HG03108 (cell line): ENCODE results near the gene R3HDM4.
"Not testable (repeated sequence)": the region's sequence is repeated elsewhere in the genome, so short reads cannot be mapped to it uniquely, and the experiment has no call there.

Experiments
- ATAC-seq: cut with Tn5 transposase; IDR thresholded peaks from one replicate; pipeline ENCODE4 v1.9.1; 2021; ENCODE audit warnings: moderate library complexity; ENCODE audit not compliant: unreplicated experiment

The R3HDM4 gene

DNA sequence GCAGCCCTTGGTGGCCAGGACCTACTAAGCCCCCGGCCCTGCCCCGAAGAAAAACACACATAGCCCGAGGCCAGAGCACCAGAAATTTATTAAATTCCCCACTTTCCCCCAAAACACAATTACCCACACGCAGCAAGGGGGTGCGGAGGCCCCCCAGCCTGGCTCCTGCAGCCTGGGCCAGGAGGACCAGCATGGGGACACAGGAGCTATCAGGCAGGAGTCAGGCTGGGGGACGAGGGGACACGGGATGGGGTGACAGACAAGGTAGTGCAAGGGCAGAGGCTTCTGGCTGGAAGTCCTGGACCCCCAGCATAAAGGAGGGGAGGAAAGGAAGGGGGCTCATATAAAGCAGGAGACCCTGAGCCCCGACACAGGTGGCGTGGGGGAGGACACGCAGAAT lies 16.6 kb downstream of the R3HDM4 start:
- ATAC-seq, result no peak

DNA sequence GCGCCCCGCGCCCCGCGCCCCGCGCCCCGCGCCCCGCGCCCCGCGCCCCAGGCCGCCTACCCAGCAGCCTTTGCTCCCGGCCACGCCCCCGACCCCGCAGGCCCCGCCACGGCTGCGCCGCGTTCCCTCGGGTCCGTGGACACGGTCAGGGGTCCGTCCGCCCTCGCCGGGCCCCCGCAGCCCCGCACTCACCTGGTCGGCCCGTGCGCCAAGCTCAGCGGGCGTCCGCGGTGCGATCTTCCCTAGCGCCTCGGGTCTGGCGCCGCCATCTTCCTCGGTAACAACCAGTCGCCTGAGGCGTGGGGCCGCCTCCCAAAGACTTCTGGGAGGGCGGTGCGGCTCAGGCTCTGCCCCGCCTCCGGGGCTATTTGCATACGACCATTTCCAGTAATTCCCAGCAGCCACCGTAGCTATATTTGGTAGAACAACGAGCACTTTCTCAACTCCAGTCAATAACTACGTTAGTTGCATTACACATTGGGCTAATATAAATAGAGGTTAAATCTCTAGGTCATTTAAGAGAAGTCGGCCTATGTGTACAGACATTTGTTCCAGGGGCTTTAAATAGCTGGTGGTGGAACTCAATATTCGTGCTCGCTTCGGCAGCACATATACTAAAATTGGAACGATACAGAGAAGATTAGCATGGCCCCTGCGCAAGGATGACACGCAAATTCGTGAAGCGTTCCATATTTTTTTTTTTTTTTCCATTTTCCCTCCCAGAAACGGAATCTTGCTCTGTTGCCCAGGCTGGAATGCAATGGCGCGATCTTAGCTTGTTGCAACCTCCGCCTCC lies 19.9 kb downstream of the R3HDM4 start, which contains the start of the genes MED16 and RNU6-9:
TSS of gene MED16 (minus strand) at position 294 of the 796 bp plus-strand sequence. CDS start 2,056 bp downstream, outside the sequence.
TSS of gene RNU6-9 (plus strand) at position 591 of the 796 bp plus-strand sequence.
- peak; percentile 78 for ATAC-seq

DNA sequence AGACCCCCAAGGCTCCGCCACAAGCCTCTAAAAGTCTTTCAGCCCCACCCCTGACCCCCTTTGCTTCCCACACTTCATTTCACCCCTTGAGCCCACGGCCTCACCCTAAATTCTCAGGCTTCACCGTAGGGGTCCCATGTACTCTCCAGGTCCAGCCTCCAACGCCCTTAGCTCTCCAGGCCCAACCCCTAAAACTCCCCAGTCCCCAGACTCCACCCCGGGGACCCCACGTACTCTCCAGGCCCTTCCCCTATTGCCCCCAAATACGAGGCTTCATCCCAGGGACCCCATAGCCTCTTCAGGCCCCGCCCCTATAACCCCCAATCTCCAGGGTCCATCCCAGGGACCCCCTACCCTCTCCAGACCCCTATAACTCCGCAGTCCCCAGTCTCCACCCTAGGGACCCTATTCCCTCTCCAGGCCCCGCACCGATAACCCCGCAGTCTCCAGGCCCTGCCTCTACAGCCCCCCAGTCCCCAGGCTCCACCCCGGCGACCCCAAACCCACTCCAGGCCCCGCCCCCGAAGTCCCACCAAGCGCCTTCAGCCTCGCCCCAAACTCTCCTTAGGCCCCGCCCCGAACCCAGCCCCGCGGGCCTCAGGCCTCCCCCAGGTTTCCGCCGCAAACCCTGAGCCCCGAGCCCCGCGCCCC lies 20.7 kb downstream of the R3HDM4 start:
- no peak for ATAC-seq

DNA sequence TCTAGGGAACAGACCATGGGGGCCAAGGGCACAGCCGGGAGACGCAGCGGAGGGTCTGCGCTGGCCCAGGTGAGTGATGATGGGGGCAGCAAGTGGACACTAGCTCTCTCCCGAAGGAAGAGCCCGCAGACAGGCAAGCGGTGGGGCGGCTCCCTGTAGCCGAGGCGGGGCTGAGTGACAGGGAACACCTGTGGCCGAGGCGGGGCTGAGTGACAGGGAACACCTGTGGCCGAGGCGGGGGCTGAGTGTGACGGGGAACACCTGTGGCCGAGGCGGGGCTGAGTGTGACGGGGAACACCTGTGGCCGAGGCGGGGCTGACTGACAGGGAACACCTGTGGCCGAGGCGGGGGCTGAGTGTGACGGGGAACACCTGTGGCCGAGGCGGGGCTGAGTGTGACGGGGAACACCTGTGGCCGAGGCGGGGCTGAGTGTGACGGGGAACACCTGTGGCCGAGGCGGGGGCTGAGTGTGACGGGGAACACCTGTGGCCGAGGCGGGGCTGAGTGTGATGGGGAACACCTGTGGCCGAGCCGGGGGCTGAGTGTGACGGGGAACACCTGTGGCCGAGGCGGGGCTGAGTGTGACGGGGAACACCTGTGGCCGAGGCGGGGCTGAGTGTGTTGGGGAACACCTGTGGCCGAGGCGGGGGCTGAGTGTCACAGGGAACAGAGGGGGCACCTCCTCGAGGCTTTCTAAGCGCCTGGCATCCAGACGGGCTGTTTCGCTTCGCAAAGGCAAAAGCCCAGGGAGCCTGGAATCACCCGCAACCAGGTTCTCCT lies 21.4 kb downstream of the R3HDM4 start:
- ATAC-seq, result not testable (repeated sequence)

- no peak for ATAC-seq
These were observed 22.2 kb downstream of the R3HDM4 start for GRCh38 chr19:890831-891230.

DNA sequence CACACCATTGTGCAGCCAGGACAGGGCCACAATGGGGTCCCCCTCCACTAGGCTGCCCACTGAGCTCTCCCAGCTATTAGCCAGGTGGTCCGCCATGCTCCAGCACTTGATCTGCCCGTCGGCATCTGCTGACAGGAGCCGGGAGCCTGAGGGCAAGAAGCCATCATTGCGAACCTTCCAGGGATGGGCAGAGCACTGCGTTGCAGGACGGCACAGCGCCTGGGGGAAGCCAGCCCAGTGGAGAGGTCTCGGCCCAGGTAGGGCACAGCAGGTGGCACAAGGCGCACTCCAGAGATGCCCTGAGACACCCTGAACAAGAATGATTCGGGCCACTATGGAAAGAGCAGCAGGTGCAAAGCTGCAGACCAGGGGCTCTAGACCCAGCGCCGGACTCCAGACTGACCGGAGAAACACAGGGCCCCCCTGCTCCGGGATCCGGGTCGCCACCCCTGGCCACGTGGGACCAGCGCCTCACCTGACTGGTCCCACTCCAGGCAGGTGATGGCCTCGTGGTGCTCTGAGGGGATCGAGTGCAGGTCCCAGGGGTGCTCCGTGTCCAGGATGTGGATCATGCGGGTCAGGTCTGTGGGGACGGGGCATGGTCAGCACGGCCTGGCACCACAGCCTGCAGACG lies 23.2 kb downstream of the R3HDM4 start:
- no peak for ATAC-seq

GRCh38 chr19:888581-889385 lies 24.2 kb downstream of the R3HDM4 start:
- ATAC-seq, result no peak

DNA sequence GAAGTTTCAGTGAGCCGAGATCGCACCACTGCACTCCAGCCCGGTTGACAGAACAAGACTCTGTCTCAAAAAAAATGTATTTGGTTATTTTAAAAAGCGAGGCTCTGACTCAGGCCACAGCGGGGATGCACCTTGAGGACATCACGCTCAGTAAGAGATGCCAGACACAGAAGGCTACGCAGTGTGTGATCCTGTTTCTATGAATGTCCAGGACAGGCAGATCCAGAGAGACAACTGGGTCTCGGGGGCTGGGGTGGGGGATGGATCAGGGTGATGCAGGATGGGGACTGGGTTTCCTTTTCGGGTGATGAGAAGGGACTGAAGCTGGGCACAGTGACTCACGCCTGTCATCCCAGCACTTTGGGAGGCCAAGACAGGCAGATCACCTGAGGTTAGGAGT lies 25.4 kb downstream of the R3HDM4 start:
- ATAC-seq, result no peak

DNA sequence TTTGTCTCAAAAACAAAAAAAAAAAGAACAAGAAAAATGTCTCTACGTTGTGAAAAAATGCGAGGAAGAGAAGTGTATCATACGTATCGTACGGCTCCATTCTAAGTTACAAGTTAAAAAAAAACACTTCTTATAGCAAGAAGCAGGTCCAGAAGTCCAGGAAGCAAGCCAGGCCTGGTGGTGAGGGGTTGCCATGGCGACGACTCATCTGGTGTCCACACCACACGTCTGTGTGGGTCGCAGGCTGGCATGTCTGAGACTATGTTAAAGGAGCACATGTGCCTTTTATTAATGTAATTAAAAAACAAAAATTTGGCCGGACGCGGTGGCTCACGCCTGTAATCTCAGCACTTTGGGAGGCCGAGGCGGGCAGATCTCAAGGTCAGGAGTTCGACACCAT lies 25.9 kb downstream of the R3HDM4 start:
- ATAC-seq, result no peak

DNA sequence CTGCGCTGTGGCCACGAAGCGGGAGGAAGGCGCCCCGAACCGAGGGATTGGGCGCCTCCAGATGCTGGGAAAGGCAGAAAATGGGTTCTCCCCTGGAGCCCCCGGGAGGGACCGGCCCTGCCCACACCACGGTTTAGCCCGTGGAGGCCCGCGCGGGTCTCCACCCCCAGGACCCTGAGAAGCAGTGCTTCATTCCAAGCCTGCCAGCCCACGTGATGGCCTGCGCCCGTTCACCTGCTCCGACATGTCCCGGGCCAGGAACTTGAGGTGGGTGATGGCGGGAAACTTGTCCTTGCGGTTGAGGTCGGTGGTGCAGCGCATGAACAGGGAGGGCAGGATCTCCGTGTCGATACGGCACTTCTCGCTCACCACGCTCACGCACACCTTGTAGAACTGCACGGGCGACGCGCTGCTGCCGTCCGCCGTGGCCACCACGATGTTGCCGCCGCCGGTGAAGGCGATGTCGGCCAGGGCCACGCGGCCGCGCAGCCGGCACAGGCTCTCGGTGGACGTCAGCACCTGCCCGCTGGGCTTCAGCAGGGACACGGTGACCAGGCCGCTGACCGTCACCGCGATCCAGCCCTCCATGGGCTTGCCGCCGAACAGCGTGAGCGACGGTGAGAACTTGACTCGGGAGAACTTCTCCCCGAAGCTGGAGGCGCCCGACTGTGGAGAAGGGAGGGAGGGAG lies 27.3 kb downstream of the R3HDM4 start:
- no peak for ATAC-seq

DNA sequence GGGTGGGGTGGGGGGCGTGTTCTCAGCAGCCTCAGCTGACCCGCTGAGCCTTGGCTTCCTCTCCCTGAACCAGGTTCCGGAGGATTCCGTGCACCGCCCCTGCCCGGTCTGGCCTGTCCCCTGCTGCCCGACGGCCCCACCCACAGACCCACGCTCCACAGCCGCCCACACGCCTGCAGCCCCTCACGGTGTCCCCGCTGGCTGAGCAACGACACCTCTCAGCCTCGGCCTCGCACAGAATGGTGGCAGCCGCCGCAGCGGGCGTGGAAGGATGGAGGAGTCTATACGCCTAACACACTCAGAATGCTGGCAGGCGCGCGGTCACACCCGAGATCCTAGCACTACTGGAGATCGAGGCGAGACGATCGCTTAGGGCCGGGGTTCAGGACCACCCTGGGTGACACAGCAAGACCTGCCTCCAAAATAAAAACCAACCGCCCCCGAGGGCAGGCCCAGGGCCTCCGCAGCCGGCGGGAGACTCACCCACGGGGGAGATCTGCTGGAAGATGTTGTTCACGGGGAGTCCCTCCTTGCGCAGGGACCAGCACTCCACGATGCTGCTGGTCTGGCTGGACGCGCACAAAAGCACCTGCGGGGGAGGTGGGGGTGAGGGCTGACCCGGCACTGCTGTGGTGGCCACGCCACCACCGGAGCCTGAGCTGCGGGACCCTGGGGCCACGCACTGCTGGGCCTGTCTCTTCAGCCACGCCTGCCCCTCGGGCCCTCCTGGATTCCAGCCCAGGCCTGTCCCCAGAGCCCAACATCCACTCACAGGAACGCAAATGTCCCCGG lies 28.4 kb downstream of the R3HDM4 start:
- ATAC-seq, result no peak

DNA sequence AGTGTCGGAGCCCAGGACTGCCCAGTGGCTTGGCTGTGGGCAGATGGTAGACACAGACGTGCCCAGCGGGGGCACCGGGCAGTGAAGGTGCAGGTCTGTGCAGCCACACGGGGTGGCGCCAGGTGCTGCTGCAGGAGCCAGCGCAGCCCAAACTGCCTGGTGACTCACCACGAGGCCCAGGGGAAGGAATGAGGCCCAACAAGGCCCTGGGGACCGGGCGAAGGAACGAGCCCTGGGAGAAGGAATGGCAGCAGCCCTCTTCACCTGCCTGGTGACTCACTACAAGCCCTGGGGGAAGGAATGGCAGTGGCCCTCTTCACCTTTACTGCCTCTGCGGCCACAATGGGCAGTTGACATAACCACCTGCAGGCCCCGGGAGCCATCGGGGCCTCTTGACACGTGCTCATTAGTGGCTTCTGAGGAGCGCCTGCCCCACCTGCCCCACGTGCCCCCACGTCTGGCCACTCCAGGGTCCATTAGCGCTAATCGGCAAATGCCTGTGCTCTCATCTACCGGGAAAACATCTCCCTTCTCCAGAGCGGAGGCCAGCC lies 29.3 kb downstream of the R3HDM4 start:
- ATAC-seq, result no peak

- ATAC-seq, result no peak
These were observed 30.0 kb downstream of the R3HDM4 start for GRCh38 chr19:882871-883497.

DNA sequence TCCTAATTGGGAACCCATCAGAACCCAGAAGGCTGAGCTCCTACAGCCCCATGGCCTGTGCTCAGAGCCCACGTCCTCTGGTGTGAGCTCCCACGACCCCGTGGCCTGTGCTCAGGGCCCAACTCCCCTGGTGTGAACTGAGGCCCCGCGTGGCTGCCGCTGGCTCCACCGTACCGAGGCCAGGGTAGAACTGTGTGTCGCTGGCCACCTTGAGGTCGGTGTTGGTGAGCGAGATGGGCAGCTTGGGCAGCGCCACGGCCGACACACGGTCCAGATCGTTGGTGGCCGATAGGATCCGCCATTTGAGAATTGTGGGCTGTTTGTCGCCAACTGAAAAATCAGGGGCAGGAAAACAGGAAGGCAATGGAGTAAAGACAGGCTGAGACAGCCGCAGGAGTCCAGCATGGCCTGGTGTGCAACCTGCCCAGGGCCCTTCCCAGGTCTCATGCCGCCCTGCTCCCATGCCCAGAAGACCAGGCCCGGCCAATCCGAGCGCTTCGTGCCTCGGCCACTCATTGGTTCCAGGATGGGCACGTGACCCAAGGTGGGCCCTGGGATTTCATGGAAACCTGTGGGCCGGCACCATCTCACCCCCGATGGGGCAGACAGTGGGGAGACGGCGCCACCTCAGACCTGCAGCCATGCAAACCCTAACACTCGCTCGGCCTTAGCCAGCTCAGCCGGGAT lies 31.5 kb downstream of the R3HDM4 start:
- no peak for ATAC-seq

DNA sequence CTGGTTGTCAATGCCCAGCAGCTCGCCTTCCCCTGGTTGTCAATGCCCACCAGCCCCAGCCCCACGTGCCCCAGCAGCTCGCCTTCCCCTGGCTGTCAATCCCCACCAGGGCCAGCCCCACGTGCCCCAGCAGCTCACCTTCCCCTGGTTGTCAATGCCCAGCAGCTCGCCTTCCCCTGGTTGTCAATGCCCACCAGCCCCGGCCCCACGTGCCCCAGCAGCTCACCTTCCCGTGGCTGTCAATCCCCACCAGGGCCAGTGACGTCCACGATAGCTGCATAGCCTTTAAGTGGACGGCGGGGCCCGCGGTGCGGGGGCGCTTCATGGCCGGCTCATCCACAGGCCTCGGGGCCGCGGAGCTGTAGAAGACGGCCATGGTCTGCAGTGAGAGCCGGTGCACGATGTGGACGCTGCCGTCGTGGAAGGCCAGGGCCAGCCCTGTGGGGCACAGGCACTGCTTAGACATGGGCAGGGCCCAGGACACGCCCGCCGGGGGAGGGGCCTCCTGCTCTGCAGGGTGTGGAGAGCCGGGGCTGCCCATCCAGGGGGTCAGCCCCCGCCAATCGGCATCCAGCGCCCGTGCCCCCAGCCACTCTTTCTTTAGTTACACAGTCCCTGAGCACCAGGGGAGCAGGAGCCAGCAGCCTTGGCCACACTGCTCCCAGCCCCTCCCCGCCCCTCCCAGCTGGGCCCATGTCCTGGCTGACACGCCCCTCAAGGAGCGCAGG lies 33.1 kb downstream of the R3HDM4 start:
- no peak for ATAC-seq

DNA sequence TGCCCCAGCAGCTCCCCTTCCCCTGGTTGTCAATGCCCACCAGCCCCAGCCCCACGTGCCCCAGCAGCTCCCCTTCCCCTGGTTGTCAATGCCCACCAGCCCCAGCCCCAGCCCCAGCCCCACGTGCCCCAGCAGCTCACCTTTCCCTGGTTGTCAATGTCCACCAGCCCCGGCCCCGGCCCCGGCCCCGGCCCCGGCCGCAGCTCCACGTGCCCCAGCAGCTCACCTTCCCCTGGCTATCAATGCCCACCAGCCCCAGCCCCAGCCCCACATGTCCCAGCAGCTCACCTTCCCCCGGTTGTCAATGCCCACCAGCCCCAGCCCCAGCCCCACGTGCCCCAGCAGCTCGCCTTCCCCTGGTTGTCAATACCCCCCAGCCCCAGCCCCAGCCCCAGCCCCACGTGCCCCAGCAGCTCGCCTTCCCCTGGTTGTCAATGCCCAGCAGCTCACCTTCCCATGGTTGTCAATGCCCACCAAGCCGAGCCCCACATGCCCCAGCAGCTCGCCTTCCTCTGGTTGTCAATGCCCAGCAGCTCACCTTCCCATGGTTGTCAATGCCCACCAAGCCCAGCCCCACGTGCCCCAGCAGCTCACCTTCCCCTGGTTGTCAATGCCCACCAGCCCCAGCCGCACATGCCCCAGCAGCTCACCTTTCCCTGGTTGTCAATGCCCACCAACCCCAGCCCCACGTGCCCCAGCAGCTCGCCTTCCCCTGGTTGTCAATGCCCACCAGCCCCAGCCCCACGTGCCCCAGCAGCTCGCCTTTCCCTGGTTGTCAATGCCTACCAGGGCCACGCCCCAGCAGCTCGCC lies 34.1 kb downstream of the R3HDM4 start:
- ATAC-seq, result not testable (repeated sequence)
